Neural cell (in vitro differentiated cells): Measurements from ENCODE around the gene IQSEC1. TPM values are rescaled to one million over a fixed set of nuclear protein-coding genes. Genes with fewer than 3 reads are reported as not detected.

ENCODE experiments used
- H2AFZ ChIP-seq: fragments of 200-600, 300-800 bp; sonication (generic), shearing (Covaris generic); 2 replicates; pipeline ENCODE4 v1.6.0; 2014; ENCODE audit warnings: low read depth, mild to moderate bottlenecking, antibody characterized with exemption, low read length, moderate library complexity
- H3F3A ChIP-seq: fragments of 200-600 bp; shearing (Covaris generic); 2 replicates; pipeline ENCODE4 v1.6.1; 2016; ENCODE audit warnings: mild to moderate bottlenecking, moderate library complexity, mixed read lengths, antibody characterized with exemption, low read length; ENCODE audit not compliant: insufficient read depth, poor library complexity, severe bottlenecking
- H3K27ac ChIP-seq: fragments of 200-600, 300-800 bp; sonication (generic), shearing (Covaris generic); 2 replicates; pipeline ENCODE4 v1.5.1; 2014; ENCODE audit warnings: mild to moderate bottlenecking, low read length, moderate library complexity
- H3K27me3 ChIP-seq: fragments of 300-800, 200-600 bp; sonication (generic), shearing (Covaris generic); 2 replicates; pipeline ENCODE4 v1.6.0; 2014; ENCODE audit warnings: mild to moderate bottlenecking, low read depth, low read length, moderate library complexity; ENCODE audit not compliant: insufficient read depth
- H3K36me3 ChIP-seq: fragments of 300-800, 200-600 bp; sonication (generic), shearing (Covaris generic); 2 replicates; pipeline ENCODE4 v1.5.1; 2014; ENCODE audit warnings: mild to moderate bottlenecking, antibody characterized with exemption, low read length, moderate library complexity; ENCODE audit not compliant: insufficient read depth
- H3K4me2 ChIP-seq: fragments of 300-800, 200-600 bp; sonication (generic), shearing (Covaris generic); 2 replicates; pipeline ENCODE4 v1.6.0; 2014; ENCODE audit warnings: mild to moderate bottlenecking, low read length
- H3K4me3 ChIP-seq: fragments of 300-800, 200-600 bp; sonication (generic), shearing (Covaris generic); 2 replicates; pipeline ENCODE4 v1.5.1; 2014; ENCODE audit warnings: mild to moderate bottlenecking, low read length, moderate library complexity
- H3K79me2 ChIP-seq: fragments of 200-600 bp; shearing (Covaris generic); replicated peaks from 2 replicates; pipeline ENCODE4 v1.6.0; 2014; ENCODE audit warnings: mild to moderate bottlenecking, low read length, moderate library complexity; ENCODE audit not compliant: insufficient read depth
- H3K9ac ChIP-seq: fragments of 300-800, 200-600 bp; sonication (generic), shearing (Covaris generic); 2 replicates; pipeline ENCODE4 v1.6.1; 2016; ENCODE audit warnings: mild to moderate bottlenecking, low read length, mixed read lengths
- H3K9me2 ChIP-seq: fragments of 200-600 bp; shearing (Covaris generic); 2 replicates; pipeline ENCODE4 v1.6.1; 2016; ENCODE audit warnings: mild to moderate bottlenecking, low read length, mixed read lengths; ENCODE audit not compliant: insufficient read depth
- H3K9me3 ChIP-seq: fragments of 200-600, 300-800 bp; sonication (generic), shearing (Covaris generic); 2 replicates; pipeline ENCODE4 v1.6.1; 2016; ENCODE audit warnings: mild to moderate bottlenecking, mixed run types, low read length, moderate library complexity, mixed read lengths
- H4K20me1 ChIP-seq: fragments of 200-600 bp; shearing (Covaris generic); 2 replicates; pipeline ENCODE4 v1.6.1; 2016; ENCODE audit warnings: mild to moderate bottlenecking, mixed run types; ENCODE audit not compliant: insufficient read depth
- CTCF ChIP-seq: fragments of 450-650 bp; IDR thresholded peaks from 2 replicates; pipeline ENCODE4 v1.5.1; 2014; ENCODE audit warnings: antibody characterized with exemption, mild to moderate bottlenecking, moderate library complexity; ENCODE audit not compliant: poor library complexity, severe bottlenecking
- EP300 ChIP-seq: fragments of 450-650 bp; conservative IDR thresholded peaks from 2 replicates; pipeline ENCODE4 v1.6.1; 2014; ENCODE audit warnings: antibody characterized with exemption, mild to moderate bottlenecking, moderate library complexity; ENCODE audit not compliant: poor library complexity, severe bottlenecking
- EZH2 ChIP-seq: fragments of 200-600, 300-800 bp; shearing (Covaris generic), sonication (generic); IDR thresholded peaks from 2 replicates; pipeline ENCODE4 v1.6.1; 2014; ENCODE audit warnings: antibody characterized with exemption, low read length, borderline replicate concordance, mild to moderate bottlenecking; ENCODE audit not compliant: insufficient read depth, poor library complexity, severe bottlenecking
- MXI1 ChIP-seq: fragments of 450-650 bp; conservative IDR thresholded peaks from 2 replicates; pipeline ENCODE4 v1.6.1; 2014; ENCODE audit warnings: antibody characterized with exemption, mild to moderate bottlenecking; ENCODE audit not compliant: poor library complexity, severe bottlenecking
- POLR2AphosphoS5 ChIP-seq: IDR thresholded peaks from 2 replicates; pipeline ENCODE4 v1.6.1; 2012
- RAD21 ChIP-seq: fragments of 450-650 bp; conservative IDR thresholded peaks from 2 replicates; pipeline ENCODE4 v1.6.1; 2014; ENCODE audit warnings: antibody characterized with exemption, mild to moderate bottlenecking, moderate library complexity
- SMC3 ChIP-seq: fragments of 450-650 bp; conservative IDR thresholded peaks from 2 replicates; pipeline ENCODE4 v1.6.1; 2014; ENCODE audit warnings: antibody characterized with exemption, mild to moderate bottlenecking, moderate library complexity; ENCODE audit not compliant: poor library complexity
- TAF1 ChIP-seq: IDR thresholded peaks from 2 replicates; pipeline ENCODE4 v1.6.1; 2012; ENCODE audit warnings: low read depth
- polyA plus RNA-seq: library from polyadenylated mRNA; depleted of rRNA; stranded (reverse); fragments of >200 nt; gene quantifications from 2 replicates; pipeline ENCODE4 v1.2.3, GENCODE V29; 2014
- TF ChIP-seq, protein P1 (sequence below): IDR thresholded peaks from 2 replicates; pipeline ENCODE4 v1.6.1; 2012; ENCODE audit warnings: borderline replicate concordance

Gene IQSEC1
- polyA plus RNA-seq, 1 donor from 2014 or later, result 6.0 TPM

- no peak overlapping the region for H3K27ac ChIP-seq
- no peak overlapping the region for H3K4me2 ChIP-seq
- no peaks in the 10 kb centered on the region for H4K20me1 ChIP-seq
Observed at GRCh38 chr3:12944849-12945248, 128.4 kb downstream of the IQSEC1 start.

GRCh38 chr3:12944413-12944812 lies 128.8 kb downstream of the IQSEC1 start:
- H3K79me2 ChIP-seq, result no peaks in the 10 kb centered on the region
- H3K9me2 ChIP-seq, result no peaks in the 10 kb centered on the region
- H4K20me1 ChIP-seq, result no peaks in the 10 kb centered on the region
- H3K27me3 ChIP-seq, result no peaks in the 10 kb centered on the region
- no peak overlapping the region for H3K27ac ChIP-seq
- H3K9me3 ChIP-seq, result no peaks in the 10 kb centered on the region
- TF ChIP-seq, protein P1, sequence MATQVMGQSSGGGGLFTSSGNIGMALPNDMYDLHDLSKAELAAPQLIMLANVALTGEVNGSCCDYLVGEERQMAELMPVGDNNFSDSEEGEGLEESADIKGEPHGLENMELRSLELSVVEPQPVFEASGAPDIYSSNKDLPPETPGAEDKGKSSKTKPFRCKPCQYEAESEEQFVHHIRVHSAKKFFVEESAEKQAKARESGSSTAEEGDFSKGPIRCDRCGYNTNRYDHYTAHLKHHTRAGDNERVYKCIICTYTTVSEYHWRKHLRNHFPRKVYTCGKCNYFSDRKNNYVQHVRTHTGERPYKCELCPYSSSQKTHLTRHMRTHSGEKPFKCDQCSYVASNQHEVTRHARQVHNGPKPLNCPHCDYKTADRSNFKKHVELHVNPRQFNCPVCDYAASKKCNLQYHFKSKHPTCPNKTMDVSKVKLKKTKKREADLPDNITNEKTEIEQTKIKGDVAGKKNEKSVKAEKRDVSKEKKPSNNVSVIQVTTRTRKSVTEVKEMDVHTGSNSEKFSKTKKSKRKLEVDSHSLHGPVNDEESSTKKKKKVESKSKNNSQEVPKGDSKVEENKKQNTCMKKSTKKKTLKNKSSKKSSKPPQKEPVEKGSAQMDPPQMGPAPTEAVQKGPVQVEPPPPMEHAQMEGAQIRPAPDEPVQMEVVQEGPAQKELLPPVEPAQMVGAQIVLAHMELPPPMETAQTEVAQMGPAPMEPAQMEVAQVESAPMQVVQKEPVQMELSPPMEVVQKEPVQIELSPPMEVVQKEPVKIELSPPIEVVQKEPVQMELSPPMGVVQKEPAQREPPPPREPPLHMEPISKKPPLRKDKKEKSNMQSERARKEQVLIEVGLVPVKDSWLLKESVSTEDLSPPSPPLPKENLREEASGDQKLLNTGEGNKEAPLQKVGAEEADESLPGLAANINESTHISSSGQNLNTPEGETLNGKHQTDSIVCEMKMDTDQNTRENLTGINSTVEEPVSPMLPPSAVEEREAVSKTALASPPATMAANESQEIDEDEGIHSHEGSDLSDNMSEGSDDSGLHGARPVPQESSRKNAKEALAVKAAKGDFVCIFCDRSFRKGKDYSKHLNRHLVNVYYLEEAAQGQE, result no peak
- no peak for TF ChIP-seq CTCF
- TF ChIP-seq POLR2AphosphoS5, result no peak
- TF ChIP-seq SMC3, result no peak
- no peak overlapping the region for H3K9ac ChIP-seq
- no peak overlapping the region for H3K4me2 ChIP-seq
- no peaks in the 10 kb centered on the region for H3K36me3 ChIP-seq
- no peaks in the 10 kb centered on the region for H3F3A ChIP-seq
- H2AFZ ChIP-seq, result no peak overlapping the region
- no peak overlapping the region for H3K4me3 ChIP-seq

More at GRCh38 chr3:12944849-12945248, 128.4 kb downstream of the IQSEC1 start:
- TF ChIP-seq, protein P1, result no peak
- TF ChIP-seq POLR2AphosphoS5 (no peak), TAF1 (no peak), SMC3 (no peak), EP300 (no peak), EZH2 (no peak), CTCF (no peak), MXI1 (no peak), RAD21 (no peak)
- H2AFZ ChIP-seq, result no peak overlapping the region
- no peaks in the 10 kb centered on the region for H3K36me3 ChIP-seq
- H3K9me2 ChIP-seq, result no peaks in the 10 kb centered on the region
- no peaks in the 10 kb centered on the region for H3K27me3 ChIP-seq
- no peaks in the 10 kb centered on the region for H3F3A ChIP-seq
- H3K4me3 ChIP-seq, result no peak overlapping the region
- no peak overlapping the region for H3K9ac ChIP-seq
- H3K9me3 ChIP-seq, result no peaks in the 10 kb centered on the region
- no peaks in the 10 kb centered on the region for H3K79me2 ChIP-seq
